Measurements from ENCODE around the gene FAM171A2.

- TF ChIP-seq CTCF (IDR thresholded peaks at IDR 0.05; ENCODE audit: control extremely low read depth in 1 of 3, insufficient read depth in 1 of 3, low read depth in 1 of 3, low read length in 3 of 3) (no peak), ASH2L (IDR thresholded peaks at IDR 0.05; ENCODE audit: low read length) (no peak), TAF1 (IDR thresholded peaks at IDR 0.05; ENCODE audit: low read depth, low read length) (no peak), MAX (IDR thresholded peaks at IDR 0.05) (no peak), SIX5 (IDR thresholded peaks at IDR 0.05; ENCODE audit: low read depth, low read length) (no peak), SP1 (IDR thresholded peaks at IDR 0.05; ENCODE audit: low read depth, low read length) (no peak), POLR2AphosphoS5 (IDR thresholded peaks at IDR 0.05; ENCODE audit: low read depth, low read length) (no peak), EZH2 (IDR thresholded peaks at IDR 0.05; ENCODE audit: low read depth, low read length, severe bottlenecking) (no peak), EP300 (IDR thresholded peaks at IDR 0.05; ENCODE audit: borderline replicate concordance in 1 of 2, low read depth in 2 of 2, low read length in 2 of 2) (no peak), CEBPB (IDR thresholded peaks at IDR 0.05; ENCODE audit: low read depth, low read length) (no peak)
Measured at GRCh38 chr17:44318077-44318892, 45.4 kb downstream of the FAM171A2 start.

Data from H1 (cell line).